H9 (cell line): ENCODE measurements around the gene FRRS1L. TPM values are rescaled to one million over a fixed set of nuclear protein-coding genes. Genes with fewer than 3 reads are reported as not detected.

Experiments
- DNase-seq: peaks from one replicate; pipeline ENCODE4 v3.0.0-alpha.2; 2017
- H2AFZ ChIP-seq: one replicate; pipeline ENCODE4 v1.6.1; 2013; ENCODE audit warnings: mild to moderate bottlenecking, low read length, control low read depth, moderate library complexity
- H2AK5ac ChIP-seq: 2 replicates; pipeline ENCODE4 v1.6.1; 2013; ENCODE audit warnings: low read length, control low read depth, mixed read lengths; ENCODE audit not compliant: insufficient read length
- H2BK120ac ChIP-seq: one replicate; pipeline ENCODE4 v1.6.1; 2013; ENCODE audit warnings: low read depth, mild to moderate bottlenecking, low read length, control low read depth, inconsistent platforms; ENCODE audit not compliant: poor library complexity, severe bottlenecking
- H2BK12ac ChIP-seq: 2 replicates; pipeline ENCODE4 v1.6.1; 2013; ENCODE audit warnings: low read length, control low read depth, mixed read lengths, low read depth; ENCODE audit not compliant: insufficient read length
- H2BK15ac ChIP-seq: 2 replicates; pipeline ENCODE4 v1.6.1; 2013; ENCODE audit warnings: low read depth, low read length, control low read depth
- H2BK20ac ChIP-seq: one replicate; pipeline ENCODE4 v1.6.1; 2013; ENCODE audit warnings: low read depth, mild to moderate bottlenecking, low read length, control low read depth, inconsistent platforms; ENCODE audit not compliant: poor library complexity, severe bottlenecking
- H2BK5ac ChIP-seq: 2 replicates; pipeline ENCODE4 v1.6.1; 2013; ENCODE audit warnings: low read length, control low read depth, mixed read lengths; ENCODE audit not compliant: insufficient read length
- H3K14ac ChIP-seq: 2 replicates; pipeline ENCODE4 v1.6.1; 2013; ENCODE audit warnings: low read length, control low read depth; ENCODE audit not compliant: insufficient read depth
- H3K18ac ChIP-seq: 2 replicates; pipeline ENCODE4 v1.6.1; 2013; ENCODE audit warnings: low read depth, mild to moderate bottlenecking, mixed read lengths, low read length, control low read depth; ENCODE audit not compliant: insufficient read length
- H3K23ac ChIP-seq: 2 replicates; pipeline ENCODE4 v1.6.1; 2013; ENCODE audit warnings: low read length, control low read depth, mixed read lengths, low read depth; ENCODE audit not compliant: insufficient read length
- H3K23me2 ChIP-seq: 2 replicates; pipeline ENCODE4 v1.6.1; 2013; ENCODE audit warnings: low read depth, mild to moderate bottlenecking, mixed read lengths, low read length, control low read depth; ENCODE audit not compliant: insufficient read length, poor library complexity, severe bottlenecking
- H3K27ac ChIP-seq: 2 replicates; pipeline ENCODE4 v1.5.1; 2013; ENCODE audit warnings: low read length, control low read depth, mixed read lengths, low read depth; ENCODE audit not compliant: insufficient read length
- H3K27me3 ChIP-seq: 2 replicates; pipeline ENCODE4 v1.6.1; 2013; ENCODE audit warnings: low read length, control low read depth, inconsistent platforms; ENCODE audit not compliant: insufficient read depth
- H3K4ac ChIP-seq: 2 replicates; pipeline ENCODE4 v1.6.1; 2013; ENCODE audit warnings: low read depth, mild to moderate bottlenecking, control low read depth, inconsistent platforms, low read length, moderate library complexity
- H3K4me1 ChIP-seq: 2 replicates; pipeline ENCODE4 v1.6.1; 2013; ENCODE audit warnings: low read length, control low read depth, inconsistent platforms; ENCODE audit not compliant: insufficient read depth
- H3K4me2 ChIP-seq: 2 replicates; pipeline ENCODE4 v1.6.1; 2013; ENCODE audit warnings: low read length, control low read depth, mixed read lengths; ENCODE audit not compliant: insufficient read length, insufficient read depth
- H3K56ac ChIP-seq: 2 replicates; pipeline ENCODE4 v1.6.1; 2013; ENCODE audit warnings: low read depth, mild to moderate bottlenecking, mixed read lengths, low read length, control low read depth; ENCODE audit not compliant: insufficient read length
- H3K79me1 ChIP-seq: 2 replicates; pipeline ENCODE4 v1.6.1; 2013; ENCODE audit warnings: low read depth, mild to moderate bottlenecking, moderate library complexity, low read length, control low read depth, inconsistent platforms; ENCODE audit not compliant: insufficient read depth, poor library complexity, severe bottlenecking
- H3K79me2 ChIP-seq: 2 replicates; pipeline ENCODE4 v1.6.1; 2013; ENCODE audit warnings: low read length, control low read depth, inconsistent platforms; ENCODE audit not compliant: insufficient read depth
- H3K9ac ChIP-seq: 2 replicates; pipeline ENCODE4 v1.6.1; 2013; ENCODE audit warnings: low read length, control low read depth, mixed read lengths; ENCODE audit not compliant: insufficient read length; ENCODE audit errors: extremely low read depth
- H3K9me3 ChIP-seq: one replicate; pipeline ENCODE4 v1.6.1; 2013; ENCODE audit warnings: low read depth, low read length, inconsistent platforms; ENCODE audit not compliant: control insufficient read depth
- H3T11ph ChIP-seq: one replicate; pipeline ENCODE4 v1.6.1; 2013; ENCODE audit warnings: mild to moderate bottlenecking, low read length, control low read depth, inconsistent platforms
- H4K20me1 ChIP-seq: one replicate; pipeline ENCODE4 v1.6.1; 2013; ENCODE audit not compliant: control insufficient read depth, insufficient read length, insufficient read depth
- H4K5ac ChIP-seq: 2 replicates; pipeline ENCODE4 v1.6.1; 2013; ENCODE audit warnings: low read depth, mild to moderate bottlenecking, mixed read lengths, low read length, control low read depth; ENCODE audit not compliant: insufficient read length
- H4K8ac ChIP-seq: replicated peaks from 2 replicates; pipeline ENCODE4 v1.6.1; 2013; ENCODE audit warnings: low read length, control low read depth, mixed read lengths, low read depth; ENCODE audit not compliant: insufficient read length
- H4K91ac ChIP-seq: 2 replicates; pipeline ENCODE4 v1.6.1; 2013; ENCODE audit warnings: low read depth, mild to moderate bottlenecking, moderate library complexity, mixed read lengths, low read length, control low read depth; ENCODE audit not compliant: insufficient read length
- H3K27ac Mint-ChIP-seq, 3 experiments: 2 replicates in 2 of 3; 3 replicates in 1 of 3; pipeline ENCODE4 v1.8.0; 2020 to 2021; ENCODE audit warnings: mixed read lengths in 3 of 3, mild to moderate bottlenecking in 1 of 3, moderate library complexity in 1 of 3
- H3K27me3 Mint-ChIP-seq: 2 replicates; pipeline ENCODE4 v1.8.0; 2021; ENCODE audit warnings: low read depth, mild to moderate bottlenecking, moderate library complexity, mixed read lengths
- H3K36me3 Mint-ChIP-seq, 3 experiments: 2 replicates in 2 of 3; 3 replicates in 1 of 3; pipeline ENCODE4 v1.8.0; 2020 to 2021; ENCODE audit warnings: low read depth in 3 of 3, mixed read lengths in 3 of 3; ENCODE audit not compliant: insufficient read depth in 1 of 3
- H3K4me1 Mint-ChIP-seq, 2 experiments: 2 replicates each; pipeline ENCODE4 v1.8.0; 2020; ENCODE audit warnings: mixed read lengths in 2 of 2
- H3K4me3 Mint-ChIP-seq, 2 experiments: 2 replicates in 1 of 2; 3 replicates in 1 of 2; pipeline ENCODE4 v1.8.0; 2020 to 2021; ENCODE audit warnings: mild to moderate bottlenecking in 2 of 2, mixed read lengths in 2 of 2, moderate library complexity in 1 of 2
- H3K9me3 Mint-ChIP-seq, 2 experiments: 2 replicates in 1 of 2; 3 replicates in 1 of 2; pipeline ENCODE4 v1.8.0; 2020; ENCODE audit warnings: mild to moderate bottlenecking in 2 of 2, mixed read lengths in 2 of 2, moderate library complexity in 1 of 2
- CTCF ChIP-seq: fragments of 200-600 bp; sonication (generic); conservative IDR thresholded peaks from 3 replicates; pipeline ENCODE4 v1.8.0; 2021; ENCODE audit warnings: antibody characterized with exemption, mild to moderate bottlenecking
- total RNA-seq: library from RNA; stranded (reverse); gene quantifications from 2 replicates; pipeline ENCODE4 v1.2.1, GENCODE V29; 2021

FRRS1L gene
- total RNA-seq, 1 experiment from 2014 or later = 3.3 TPM

DNA sequence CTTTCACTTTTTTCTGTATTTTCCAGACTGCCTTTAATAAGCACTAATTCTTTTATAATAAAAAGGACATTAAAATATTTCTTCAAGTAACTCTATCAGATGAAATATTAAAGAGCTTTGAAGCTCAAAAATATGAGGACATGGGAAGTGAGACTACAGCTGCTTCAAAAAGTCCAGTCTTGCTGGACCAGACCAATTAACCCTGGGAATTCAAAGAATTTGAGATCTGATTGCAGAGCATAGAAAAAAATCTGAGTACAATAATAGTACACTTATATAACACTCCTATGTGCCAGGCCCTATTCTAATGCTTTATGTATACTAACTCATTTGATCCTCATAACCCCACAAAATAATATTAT, 57.1 kb downstream of the FRRS1L start:
- Histone ChIP-seq H3K4me2 (no peak overlapping the region), H3K9ac (no peak overlapping the region), H2AFZ (no peak overlapping the region), H3K4me1 (no peaks in the 10 kb centered on the region; the same call in 1 of the 2 replicates), H3K4ac (no peak overlapping the region), H2BK20ac (no peak overlapping the region), H4K8ac (no peak overlapping the region), H2BK120ac (no peak overlapping the region), H4K20me1 (no peaks in the 10 kb centered on the region), H4K91ac (no peak overlapping the region), H3K18ac (no peak overlapping the region), H2AK5ac (no peak overlapping the region), H3K27ac (no peak overlapping the region), H3K9me3 (no peaks in the 10 kb centered on the region), H3K23me2 (no peaks in the 10 kb centered on the region), H3K27me3 (no peaks in the 10 kb centered on the region), H3K56ac (no peak overlapping the region), H3K14ac (no peak overlapping the region), H3K23ac (no peak overlapping the region), H4K5ac (no peak overlapping the region), H3T11ph (no peak overlapping the region), H3K79me2 (peaks cover 25% of the 10 kb centered on the region), H2BK15ac (no peak overlapping the region), H2BK12ac (no peak overlapping the region), H3K79me1 (peaks cover 9% of the 10 kb centered on the region), H2BK5ac (no peak overlapping the region)
- H3K9me3 Mint-ChIP-seq = no peaks in the 10 kb centered on the region
- H3K4me1 Mint-ChIP-seq = peaks cover 34 to 42% of the 10 kb centered on the region in 2 experiments
- no peak for DNase-seq
- peaks cover 5 to 12% (median 11%) of the 10 kb centered on the region in 3 experiments; a peak in 6 of 7 replicates for H3K36me3 Mint-ChIP-seq
- H3K27me3 Mint-ChIP-seq = no peaks in the 10 kb centered on the region
- no peak for TF ChIP-seq CTCF
- H3K4me3 Mint-ChIP-seq = no peak overlapping the region
- peak overlapping the region in 1 of 3 experiments; percentile 22; a peak in 4 of 7 replicates for H3K27ac Mint-ChIP-seq
